ENCODE data around the gene PCMTD2.
"Not testable (repeated sequence)": the region's sequence is repeated elsewhere in the genome, so short reads cannot be mapped to it uniquely, and the experiment has no call there.

The PCMTD2 gene

DNA sequence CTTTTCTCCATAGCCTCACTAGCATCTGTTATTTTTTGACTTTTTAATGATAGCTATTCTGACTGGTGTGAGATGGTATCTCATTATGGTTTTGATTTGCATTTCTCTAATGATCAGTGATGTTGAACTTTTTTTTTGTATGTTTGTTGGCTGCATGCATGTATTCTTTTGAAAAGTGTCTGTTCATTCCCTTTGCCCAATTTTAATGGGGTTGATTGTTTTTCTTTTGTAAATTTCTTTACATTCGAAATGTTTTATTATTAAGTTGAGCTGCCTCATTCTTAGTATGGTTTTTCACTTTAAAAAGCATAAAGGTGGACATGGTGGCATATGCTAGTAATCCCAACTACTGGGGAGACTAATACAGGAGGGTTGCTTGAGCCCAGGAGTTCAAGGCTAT lies 58.2 kb downstream of the PCMTD2 start:
- not testable (repeated sequence) for DNase-seq

DNA sequence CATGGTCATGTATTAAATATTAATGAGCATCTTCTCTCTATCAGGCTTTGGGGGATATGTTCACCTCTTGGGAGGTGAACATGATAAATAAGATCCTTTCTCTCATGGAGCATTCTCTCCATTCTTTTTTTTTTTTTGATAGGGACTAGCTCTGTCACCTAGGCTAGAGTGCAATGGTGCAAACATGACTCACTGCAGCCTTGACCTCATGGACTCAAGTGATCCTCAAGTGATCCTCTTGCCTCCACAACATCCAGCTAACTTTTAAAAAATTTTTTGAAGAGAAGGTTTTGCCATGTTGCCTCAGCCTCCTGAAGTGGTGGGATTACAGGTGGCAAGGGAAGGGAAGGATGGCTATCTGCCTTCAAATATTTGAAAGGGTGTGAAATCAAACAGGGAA lies 59.8 kb downstream of the PCMTD2 start:
- not testable (repeated sequence) for DNase-seq

DNA sequence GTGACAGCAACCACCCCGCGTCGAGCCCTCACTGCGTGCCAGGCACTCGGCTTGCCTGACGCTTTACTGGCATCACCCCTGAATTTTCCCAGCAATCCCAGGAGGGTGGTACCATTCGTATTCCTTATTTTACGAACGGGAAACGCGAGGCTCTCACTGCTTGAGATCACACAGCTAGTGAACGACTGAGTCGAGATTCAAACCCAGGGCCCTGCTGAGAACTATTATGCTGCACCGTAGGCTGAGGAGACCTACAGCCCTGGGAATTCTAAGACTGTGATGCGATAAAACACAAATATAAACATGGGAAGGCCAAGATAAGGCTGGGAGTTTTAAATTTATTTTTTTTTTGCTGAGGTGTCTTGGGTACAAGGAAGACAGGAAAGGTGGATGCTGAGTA lies 60.3 kb downstream of the PCMTD2 start:
- DNase-seq = not testable (repeated sequence)

DNA sequence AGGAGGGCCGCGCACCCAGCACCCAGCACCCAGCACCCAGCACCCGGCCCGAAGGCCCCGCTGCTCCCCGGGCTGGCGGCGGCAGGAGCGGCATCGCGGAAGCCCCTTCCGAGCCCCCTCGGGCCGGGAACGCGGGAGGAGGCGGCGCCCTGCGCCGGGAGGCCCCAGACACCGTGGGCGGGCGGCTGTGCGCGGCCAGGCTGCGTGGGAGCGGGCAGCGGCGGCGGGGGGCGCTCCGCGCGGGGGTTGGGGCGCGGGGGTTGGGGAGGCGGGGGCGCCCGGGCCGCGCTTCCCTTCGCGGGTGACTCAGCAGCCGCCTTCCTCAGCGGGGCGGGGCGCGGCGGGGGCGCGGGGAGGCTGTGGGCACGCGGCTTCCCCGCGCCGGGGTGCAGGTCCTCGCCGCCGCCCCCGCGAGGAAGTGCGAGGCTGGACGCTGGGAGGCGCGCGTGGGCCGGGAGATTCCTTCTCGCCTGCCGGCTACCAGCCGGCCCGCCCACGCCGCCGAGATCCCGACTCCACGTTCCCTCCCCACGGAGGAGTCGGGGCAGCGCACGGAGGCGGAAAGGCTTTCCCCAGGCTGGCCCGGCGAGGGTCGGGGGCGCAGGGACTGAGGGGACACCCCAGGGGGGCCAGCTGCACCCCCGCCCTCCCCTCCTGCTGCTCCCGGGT lies 61.0 kb downstream of the PCMTD2 start:
- DNase-seq = not testable (repeated sequence)

DNA sequence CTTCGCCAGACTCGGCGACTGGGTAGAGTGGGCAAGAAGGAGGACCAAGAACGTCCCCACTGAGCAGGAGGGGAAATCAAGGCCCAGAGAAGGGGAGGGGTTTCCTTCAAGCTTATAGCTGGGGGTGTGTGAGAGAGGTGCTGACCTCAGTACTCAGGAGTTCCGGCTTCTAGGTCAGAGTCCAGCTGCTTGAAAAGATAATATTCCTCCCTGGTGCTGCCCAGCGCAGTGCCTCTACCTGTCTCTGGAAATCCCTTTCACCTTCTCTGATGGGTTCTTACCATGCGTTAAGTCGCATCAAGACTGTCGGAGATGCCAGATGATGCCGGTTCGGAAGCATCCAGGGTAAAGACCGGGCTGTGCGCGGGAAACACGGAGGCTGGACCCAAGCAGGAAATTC lies 61.8 kb downstream of the PCMTD2 start:
- not testable (repeated sequence) for DNase-seq

DNA sequence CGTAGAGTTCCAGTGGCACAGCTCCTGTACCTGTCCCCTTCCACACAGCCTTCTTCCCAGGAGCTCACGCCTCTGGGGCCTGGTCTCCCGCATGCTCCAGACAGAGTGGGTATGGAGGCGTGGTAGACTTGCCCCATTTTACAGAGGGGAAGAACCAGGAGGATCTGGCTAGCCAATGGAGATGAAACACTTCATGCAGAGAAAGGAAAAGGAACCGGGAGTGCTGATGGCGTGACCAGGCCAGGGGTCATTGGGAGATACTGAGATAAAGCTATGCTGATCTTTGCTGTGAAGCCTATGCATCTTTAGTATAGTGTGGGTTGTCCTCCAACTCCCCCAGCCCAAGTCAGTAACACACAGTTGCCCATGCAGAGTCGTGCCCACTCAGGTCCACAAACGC lies 62.5 kb downstream of the PCMTD2 start:
- not testable (repeated sequence) for DNase-seq

DNA sequence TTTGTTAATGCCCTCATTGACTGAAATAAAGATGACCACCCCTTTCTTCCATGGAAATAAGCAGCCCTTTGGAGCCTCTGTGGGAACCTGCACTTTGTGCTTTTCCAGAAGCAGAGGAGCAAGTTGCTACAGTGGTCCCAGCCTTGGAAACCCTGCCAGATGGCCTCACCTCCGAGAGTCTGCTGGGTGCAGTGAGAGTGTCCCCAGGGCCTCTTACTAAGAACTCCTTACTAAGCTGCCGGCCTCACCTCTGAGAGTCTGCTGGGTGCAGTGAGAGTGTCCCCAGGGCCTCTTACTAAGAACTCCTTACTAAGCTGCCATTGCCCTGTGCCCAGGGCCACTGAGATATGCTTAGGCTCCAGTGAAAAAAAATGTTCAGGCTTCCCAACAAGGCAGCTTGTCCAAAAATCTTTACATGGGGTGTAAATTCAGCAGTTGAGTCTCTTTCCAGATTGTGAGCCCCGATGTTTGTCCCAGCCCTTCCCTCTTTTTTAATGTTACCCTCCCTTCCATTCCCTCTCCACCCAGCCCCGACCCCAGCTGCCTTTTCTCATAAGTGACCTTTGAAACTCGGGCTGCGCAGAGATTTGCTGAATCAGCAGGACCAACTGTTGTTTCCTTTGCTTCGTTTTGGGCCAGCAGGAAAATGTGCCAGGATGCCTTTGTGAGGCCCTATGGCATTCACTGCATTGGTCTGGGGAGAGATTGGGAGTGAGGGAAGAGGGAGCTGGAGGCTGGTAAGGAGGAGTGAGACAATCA lies 66.7 kb downstream of the PCMTD2 start:
- DNase-seq = not testable (repeated sequence)

Measured in NCI-H748 treated with DMSO at 0.1 percent for 48 hours (cell line).